Stimulated activated CD4-positive, alpha-beta T cell treated with anti-CD3 and anti-CD28 coated beads, Interleukin-4, amount 100 ng/mL, for 4 hours (primary cell): ENCODE measurements around the gene DYNC1LI2.
"Not testable (repeated sequence)": the region's sequence is repeated elsewhere in the genome, so short reads cannot be mapped to it uniquely, and the experiment has no call there.

Source experiments
- DNase-seq, 2 experiments: peaks; one replicate each; pipeline ENCODE4 v3.0.0-alpha.2; 2020

The DYNC1LI2 gene

GRCh38 chr16:66751303-66751991 is at the start of gene DYNC1LI2:
TSS of gene DYNC1LI2 (minus strand) at chr16:66751609. CDS start at chr16:66751591, 18 bp downstream.
- peak; percentile 74 to 81 for DNase-seq

GRCh38 chr16:66800856-66801255 is 49.4 kb upstream of the DYNC1LI2 start:
- DNase-seq = no peak

GRCh38 chr16:66798161-66798560 is 46.8 kb upstream of the DYNC1LI2 start:
- no peak for DNase-seq

GRCh38 chr16:66793984-66794383 is 42.6 kb upstream of the DYNC1LI2 start:
- DNase-seq = not testable (repeated sequence)

- no peak for DNase-seq
Measured at GRCh38 chr16:66790130-66790733, 38.8 kb upstream of the DYNC1LI2 start.

- no peak for DNase-seq
Measured at GRCh38 chr16:66787427-66787826, 36.0 kb upstream of the DYNC1LI2 start.

- DNase-seq = no peak
Measured at GRCh38 chr16:66786551-66786950, 35.1 kb upstream of the DYNC1LI2 start.

GRCh38 chr16:66776457-66776856 is 25.0 kb upstream of the DYNC1LI2 start:
- no peak for DNase-seq

- DNase-seq = no peak
Measured at GRCh38 chr16:66774981-66775380, 23.6 kb upstream of the DYNC1LI2 start.

GRCh38 chr16:66758086-66758485 is 6.7 kb upstream of the DYNC1LI2 start:
- no peak for DNase-seq

GRCh38 chr16:66754819-66755218 is 3.4 kb upstream of the DYNC1LI2 start:
- DNase-seq = no peak

- no peak for DNase-seq
Measured at GRCh38 chr16:66754211-66754610, 2.8 kb upstream of the DYNC1LI2 start.

- DNase-seq = no peak
Measured at GRCh38 chr16:66752958-66753357, 1.5 kb upstream of the DYNC1LI2 start.

GRCh38 chr16:66752379-66752778 is 970 bp upstream of the DYNC1LI2 start:
- no peak for DNase-seq

GRCh38 chr16:66751992-66752322 is 548 bp upstream of the DYNC1LI2 start:
- no peak for DNase-seq

GRCh38 chr16:66751053-66751302 is 431 bp downstream of the DYNC1LI2 start:
- peak in 1 of 2 experiments; percentile 17 for DNase-seq

GRCh38 chr16:66750279-66751052 is 943 bp downstream of the DYNC1LI2 start:
- DNase-seq = no peak

GRCh38 chr16:66746682-66747081 is 4.7 kb downstream of the DYNC1LI2 start:
- DNase-seq = no peak

GRCh38 chr16:66746048-66746447 is 5.4 kb downstream of the DYNC1LI2 start:
- no peak for DNase-seq

GRCh38 chr16:66741950-66742808 is 9.2 kb downstream of the DYNC1LI2 start:
- DNase-seq = no peak

GRCh38 chr16:66741169-66741900 is 10.1 kb downstream of the DYNC1LI2 start:
- no peak for DNase-seq

- no peak for DNase-seq
Measured at GRCh38 chr16:66740533-66740932, 10.9 kb downstream of the DYNC1LI2 start.

- DNase-seq = peak in 1 of 2 experiments; percentile 13
Measured at GRCh38 chr16:66740010-66740409, 11.4 kb downstream of the DYNC1LI2 start.
